K562 (cell line): ENCODE measurements around the gene DLGAP1. TPM values are rescaled to one million over a fixed set of nuclear protein-coding genes. Genes with fewer than 3 reads are reported as not detected.

ENCODE experiments used
- ESRRB ChIP-seq: fragments of 250-450 bp; sonication (Bioruptor Pico); IDR thresholded peaks from 2 replicates; pipeline ENCODE4 v1.5.0; 2020; ENCODE audit warnings: mild to moderate bottlenecking, moderate library complexity, borderline replicate concordance
- HIVEP1 ChIP-seq: fragments of 250-450 bp; sonication (Bioruptor Pico); IDR thresholded peaks from 2 replicates; pipeline ENCODE4 v1.4.0; 2020; ENCODE audit warnings: mild to moderate bottlenecking
- HMG20B ChIP-seq: fragments of 250-450 bp; sonication (Bioruptor Pico); IDR thresholded peaks from 2 replicates; pipeline ENCODE4 v1.5.0; 2021; ENCODE audit warnings: mild to moderate bottlenecking
- KDM1A ChIP-seq, 2 experiments: fragments of 450-650 bp; IDR thresholded peaks; 2 replicates each; pipeline ENCODE4 v1.6.1; 2016; ENCODE audit warnings: mild to moderate bottlenecking in 2 of 2
- KDM5B ChIP-seq: fragments of 200-600 bp; sonication (generic); IDR thresholded peaks from 2 replicates; pipeline ENCODE4 v1.6.1; 2012; ENCODE audit warnings: low read depth, mild to moderate bottlenecking, moderate library complexity, low read length, control low read depth, inconsistent platforms; ENCODE audit not compliant: insufficient replicate concordance
- MEF2D ChIP-seq: conservative IDR thresholded peaks from 2 replicates; pipeline ENCODE4 v1.6.1; 2016; ENCODE audit warnings: low read depth, missing genetic modification characterization, missing compliant biosample characterization
- OTX1 ChIP-seq: fragments of 450-650 bp; formaldehyde crosslinking; IDR thresholded peaks from 2 replicates; pipeline ENCODE4 v1.4.0; 2022; ENCODE audit warnings: mild to moderate bottlenecking
- PHF21A ChIP-seq: fragments of 450-650 bp; IDR thresholded peaks from 2 replicates; pipeline ENCODE4 v1.6.1; 2017; ENCODE audit warnings: low read depth, borderline replicate concordance
- RBFOX2 ChIP-seq: fragments of 200-400 bp; formaldehyde crosslinking; IDR thresholded peaks from 2 replicates; pipeline ENCODE4 v1.6.1; 2017; ENCODE audit warnings: low read depth, mild to moderate bottlenecking, low read length, moderate library complexity
- RFX5 ChIP-seq: IDR thresholded peaks from 2 replicates; pipeline ENCODE4 v1.6.1; 2011; ENCODE audit warnings: low read depth, mild to moderate bottlenecking, improper control_type of control experiment, low read length
- SLC30A9 ChIP-seq: fragments of 250-450 bp; sonication (Bioruptor Pico); IDR thresholded peaks from 2 replicates; pipeline ENCODE4 v1.8.0; 2022; ENCODE audit warnings: mild to moderate bottlenecking, moderate library complexity
- ZNF584 ChIP-seq: fragments of 200-800 bp; sonication (Bioruptor generic); IDR thresholded peaks from 2 replicates; pipeline ENCODE4 v1.6.1; 2016; ENCODE audit warnings: low read depth, mild to moderate bottlenecking, missing genetic modification characterization, missing compliant biosample characterization
- ZSCAN32 ChIP-seq: fragments of 450-650 bp; formaldehyde crosslinking; IDR thresholded peaks from 2 replicates; pipeline ENCODE4 v1.4.0; 2020; ENCODE audit warnings: mild to moderate bottlenecking, moderate library complexity
- polyA plus RNA-seq, 8 experiments: library from polyadenylated mRNA; depleted of rRNA in 4 of 8; stranded (reverse) in 5 of 8; unstranded in 3 of 8; fragments of >200 nt; fragmentation: Nextera tagmentation in 2 of 8; fragmentation: Illumina TruSeq in 1 of 8; extraction: Ambion mirVana in 2 of 8; extraction: Trizol in 1 of 8; gene quantifications; 2 replicates each; pipeline versions ENCODE4 v1.2.1 to v1.2.3, GENCODE V29; 2011 to 2014; ENCODE audit warnings: inconsistent platforms in 1 of 8, missing spikeins in 1 of 8
- total RNA-seq, 7 experiments: library from RNA; depleted of rRNA in 6 of 7; stranded (reverse); fragments of >200 nt in 6 of 7; fragmentation: Illumina TruSeq in 2 of 7; extraction: Trizol in 2 of 7; gene quantifications; 2 replicates each; pipeline versions ENCODE4 v1.2.1 to v1.2.3, GENCODE V29; 2011 to 2021; ENCODE audit warnings: low replicate concordance in 1 of 7
- TF ChIP-seq, protein P1 (sequence below): fragments of 250-450 bp; sonication (Bioruptor Pico); IDR thresholded peaks from 2 replicates; pipeline ENCODE4 v1.5.0; 2021; ENCODE audit warnings: mild to moderate bottlenecking, moderate library complexity
- TF ChIP-seq, protein P2 (sequence below): fragments of 250-450 bp; sonication (Bioruptor Pico); IDR thresholded peaks from 2 replicates; pipeline ENCODE4 v1.8.0; 2021; ENCODE audit warnings: mild to moderate bottlenecking, moderate library complexity
- TF ChIP-seq, protein P3 (sequence below): IDR thresholded peaks from 2 replicates; pipeline ENCODE4 v1.6.1; 2011; ENCODE audit not compliant: insufficient read length; ENCODE audit errors: extremely low read depth

Gene DLGAP1
- total and polyA plus RNA-seq, 9 of the 15 experiments (the other 6 are each of a cell fraction or from before 2014, with no cell fraction given): 0.04 to 0.22 (median 0.08) TPM

DNA sequence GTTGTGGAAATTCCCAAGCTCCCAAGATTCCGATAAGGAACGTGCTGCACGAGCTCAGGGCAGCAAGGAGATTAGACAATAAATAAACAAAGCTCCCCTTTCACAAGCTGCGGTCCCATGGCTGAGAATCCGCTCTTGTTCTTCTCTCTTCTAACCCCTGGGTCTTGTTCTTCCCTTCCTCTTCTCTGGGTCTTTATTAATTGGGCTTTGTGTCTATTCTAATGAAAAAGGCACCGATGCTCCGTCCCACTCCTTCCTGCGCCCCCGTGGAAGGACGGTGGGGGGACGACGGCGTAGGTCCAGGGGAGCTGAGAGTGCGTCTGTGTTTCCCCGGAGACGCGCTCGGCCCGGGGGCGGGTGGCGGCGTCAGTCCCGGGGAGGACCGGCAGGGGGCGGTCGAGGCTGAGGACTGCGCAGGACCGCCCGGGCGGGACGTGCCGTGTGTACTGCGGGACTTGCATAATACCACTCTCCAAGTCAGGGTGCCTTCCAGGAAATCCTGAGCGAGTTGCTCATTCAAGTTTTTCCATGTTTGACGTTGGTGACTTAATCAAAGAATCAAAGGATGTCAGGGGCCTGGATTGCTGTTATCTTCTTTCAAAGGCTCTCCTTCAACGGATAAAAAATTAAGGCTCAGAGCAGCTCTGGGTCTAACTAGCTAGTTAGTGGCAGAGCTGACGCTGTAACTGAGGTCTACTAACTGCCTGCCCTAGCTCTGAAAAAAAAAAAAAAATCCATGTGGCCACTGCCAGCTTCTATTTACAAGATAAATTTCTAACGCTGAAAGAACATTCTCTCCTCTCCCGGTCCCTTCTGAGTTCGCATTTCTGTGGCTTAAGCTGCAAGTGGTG is 683.8 kb downstream of the DLGAP1 start (continued):
- TF ChIP-seq, protein P1, sequence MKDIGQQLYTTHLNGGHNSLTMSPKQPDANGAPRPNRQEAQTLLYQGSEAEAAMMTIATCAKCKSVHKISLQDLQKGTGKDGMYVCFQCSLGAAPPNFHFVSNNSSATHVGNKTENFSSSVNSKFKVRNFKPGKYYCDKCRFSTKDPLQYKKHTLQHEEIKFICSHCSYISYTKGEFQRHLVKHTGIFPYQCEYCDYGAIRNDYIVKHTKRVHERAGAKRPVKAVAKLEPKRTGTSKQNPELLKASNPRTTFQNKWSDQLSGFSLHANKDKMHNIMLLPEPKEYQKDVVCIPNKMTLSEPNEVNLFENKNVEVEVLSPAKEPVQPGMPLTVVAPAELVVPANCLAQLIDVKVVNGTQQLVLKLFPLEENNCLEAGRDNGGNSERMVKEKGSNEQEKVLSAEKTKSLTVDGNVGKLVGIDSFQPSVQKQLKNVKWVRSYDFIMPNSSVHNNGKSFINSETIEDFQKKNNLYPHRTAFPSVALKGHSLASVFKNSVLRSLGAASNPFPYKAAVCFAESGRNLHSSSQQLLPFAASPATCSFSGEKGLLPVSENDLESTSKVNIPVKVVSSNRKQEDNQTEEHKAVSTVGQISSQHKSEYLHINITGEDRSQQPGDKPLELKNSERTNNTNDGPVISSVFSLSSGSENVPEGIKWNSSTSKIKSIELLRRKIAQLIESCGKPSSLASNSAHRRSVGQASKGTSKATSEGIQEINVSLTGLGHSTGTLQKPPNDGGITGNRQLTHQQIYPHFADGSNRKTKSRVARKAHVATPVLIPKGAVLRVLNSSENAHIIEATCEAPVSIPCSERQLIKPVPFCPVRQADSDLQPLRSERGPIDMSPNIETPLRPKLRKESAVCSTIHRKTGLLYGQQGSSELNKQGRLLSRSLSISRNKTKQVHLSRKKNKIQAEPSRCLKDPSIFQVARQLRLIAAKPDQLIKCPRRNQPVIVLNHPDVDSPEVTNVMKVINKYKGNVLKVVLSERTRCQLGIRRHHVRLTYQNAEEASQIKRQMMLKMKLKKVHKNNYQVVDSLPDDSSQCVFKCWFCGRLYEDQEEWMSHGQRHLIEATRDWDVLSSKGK (CRISPR knock-in tag): no peak
- TF ChIP-seq SLC30A9 (CRISPR knock-in tag) (no peak), ZSCAN32 (CRISPR knock-in tag) (no peak), RFX5 (no peak), HMG20B (CRISPR knock-in tag) (no peak), HIVEP1 (no peak), KDM5B (no peak), PHF21A (peak; percentile 42; the same call in 1 of the 2 replicates), KDM1A (IDR thresholded peaks at IDR 0.05) (no peak), ESRRB (CRISPR knock-in tag) (no peak), OTX1 (no peak), ZNF584 (CRISPR knock-in tag) (no peak), RBFOX2 (no peak), MEF2D (tag) (no peak)
- TF ChIP-seq, protein P2, sequence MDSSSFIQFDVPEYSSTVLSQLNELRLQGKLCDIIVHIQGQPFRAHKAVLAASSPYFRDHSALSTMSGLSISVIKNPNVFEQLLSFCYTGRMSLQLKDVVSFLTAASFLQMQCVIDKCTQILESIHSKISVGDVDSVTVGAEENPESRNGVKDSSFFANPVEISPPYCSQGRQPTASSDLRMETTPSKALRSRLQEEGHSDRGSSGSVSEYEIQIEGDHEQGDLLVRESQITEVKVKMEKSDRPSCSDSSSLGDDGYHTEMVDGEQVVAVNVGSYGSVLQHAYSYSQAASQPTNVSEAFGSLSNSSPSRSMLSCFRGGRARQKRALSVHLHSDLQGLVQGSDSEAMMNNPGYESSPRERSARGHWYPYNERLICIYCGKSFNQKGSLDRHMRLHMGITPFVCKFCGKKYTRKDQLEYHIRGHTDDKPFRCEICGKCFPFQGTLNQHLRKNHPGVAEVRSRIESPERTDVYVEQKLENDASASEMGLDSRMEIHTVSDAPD (CRISPR knock-in tag): no peak
- TF ChIP-seq, protein P3, sequence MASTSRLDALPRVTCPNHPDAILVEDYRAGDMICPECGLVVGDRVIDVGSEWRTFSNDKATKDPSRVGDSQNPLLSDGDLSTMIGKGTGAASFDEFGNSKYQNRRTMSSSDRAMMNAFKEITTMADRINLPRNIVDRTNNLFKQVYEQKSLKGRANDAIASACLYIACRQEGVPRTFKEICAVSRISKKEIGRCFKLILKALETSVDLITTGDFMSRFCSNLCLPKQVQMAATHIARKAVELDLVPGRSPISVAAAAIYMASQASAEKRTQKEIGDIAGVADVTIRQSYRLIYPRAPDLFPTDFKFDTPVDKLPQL: no peak
